VCaP (cell line): Measurements from ENCODE around the gene PRKCZ.

ENCODE experiments used
- H3K27ac ChIP-seq: fragments of 450-650 bp; 2 replicates; pipeline ENCODE4 v1.5.1; 2017
- TF ChIP-seq, protein P1 (sequence below): fragments of 450-650 bp; conservative IDR thresholded peaks from 2 replicates; pipeline ENCODE4 v1.5.1; 2017; ENCODE audit warnings: mild to moderate bottlenecking, moderate library complexity

PRKCZ gene

DNA sequence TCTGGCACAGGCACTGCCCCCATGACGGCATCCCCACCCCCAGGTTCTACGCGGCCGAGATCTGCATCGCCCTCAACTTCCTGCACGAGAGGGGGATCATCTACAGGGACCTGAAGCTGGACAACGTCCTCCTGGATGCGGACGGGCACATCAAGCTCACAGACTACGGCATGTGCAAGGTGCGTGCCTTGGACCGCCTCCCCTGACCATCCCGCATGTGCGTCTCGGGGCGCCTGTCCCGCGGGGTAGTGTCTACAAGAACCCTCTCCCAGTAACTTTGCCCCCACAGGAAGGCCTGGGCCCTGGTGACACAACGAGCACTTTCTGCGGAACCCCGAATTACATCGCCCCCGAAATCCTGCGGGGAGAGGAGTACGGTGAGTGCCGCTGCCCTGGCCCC, 121.8 kb downstream of the PRKCZ start:
- no peak overlapping the region for H3K27ac ChIP-seq
- TF ChIP-seq, protein P1, sequence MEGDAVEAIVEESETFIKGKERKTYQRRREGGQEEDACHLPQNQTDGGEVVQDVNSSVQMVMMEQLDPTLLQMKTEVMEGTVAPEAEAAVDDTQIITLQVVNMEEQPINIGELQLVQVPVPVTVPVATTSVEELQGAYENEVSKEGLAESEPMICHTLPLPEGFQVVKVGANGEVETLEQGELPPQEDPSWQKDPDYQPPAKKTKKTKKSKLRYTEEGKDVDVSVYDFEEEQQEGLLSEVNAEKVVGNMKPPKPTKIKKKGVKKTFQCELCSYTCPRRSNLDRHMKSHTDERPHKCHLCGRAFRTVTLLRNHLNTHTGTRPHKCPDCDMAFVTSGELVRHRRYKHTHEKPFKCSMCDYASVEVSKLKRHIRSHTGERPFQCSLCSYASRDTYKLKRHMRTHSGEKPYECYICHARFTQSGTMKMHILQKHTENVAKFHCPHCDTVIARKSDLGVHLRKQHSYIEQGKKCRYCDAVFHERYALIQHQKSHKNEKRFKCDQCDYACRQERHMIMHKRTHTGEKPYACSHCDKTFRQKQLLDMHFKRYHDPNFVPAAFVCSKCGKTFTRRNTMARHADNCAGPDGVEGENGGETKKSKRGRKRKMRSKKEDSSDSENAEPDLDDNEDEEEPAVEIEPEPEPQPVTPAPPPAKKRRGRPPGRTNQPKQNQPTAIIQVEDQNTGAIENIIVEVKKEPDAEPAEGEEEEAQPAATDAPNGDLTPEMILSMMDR: no peak

DNA sequence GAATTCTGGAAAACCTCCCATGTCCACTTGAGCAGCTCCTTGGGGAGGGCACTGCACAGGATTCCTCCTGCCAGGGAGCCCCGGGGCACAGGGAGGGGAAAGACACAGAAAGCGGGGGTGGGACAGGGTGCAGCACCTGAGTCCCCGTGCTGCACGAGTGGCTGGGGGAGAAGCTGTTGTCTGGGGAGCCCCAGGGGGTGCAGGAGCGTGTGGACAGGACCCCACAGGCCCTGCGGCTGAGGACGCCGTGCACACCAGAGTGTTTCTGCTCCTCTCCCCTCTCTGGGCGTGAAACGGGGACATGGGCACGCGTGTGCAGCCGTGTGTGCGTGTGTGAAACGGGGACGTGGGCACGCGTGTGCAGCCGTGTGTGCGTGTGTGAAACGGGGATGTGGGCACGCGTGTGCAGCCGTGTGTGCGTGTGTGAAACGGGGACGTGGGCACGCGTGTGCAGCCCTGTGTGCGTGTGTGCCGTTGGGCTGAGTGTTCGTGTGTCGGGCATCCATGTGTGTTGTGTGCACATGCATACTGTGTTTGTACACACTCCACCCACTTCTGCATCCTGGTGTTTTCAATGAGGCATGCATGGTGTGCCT, 122.4 kb downstream of the PRKCZ start:
- TF ChIP-seq, protein P1: no peak
- H3K27ac ChIP-seq: no peak overlapping the region

DNA sequence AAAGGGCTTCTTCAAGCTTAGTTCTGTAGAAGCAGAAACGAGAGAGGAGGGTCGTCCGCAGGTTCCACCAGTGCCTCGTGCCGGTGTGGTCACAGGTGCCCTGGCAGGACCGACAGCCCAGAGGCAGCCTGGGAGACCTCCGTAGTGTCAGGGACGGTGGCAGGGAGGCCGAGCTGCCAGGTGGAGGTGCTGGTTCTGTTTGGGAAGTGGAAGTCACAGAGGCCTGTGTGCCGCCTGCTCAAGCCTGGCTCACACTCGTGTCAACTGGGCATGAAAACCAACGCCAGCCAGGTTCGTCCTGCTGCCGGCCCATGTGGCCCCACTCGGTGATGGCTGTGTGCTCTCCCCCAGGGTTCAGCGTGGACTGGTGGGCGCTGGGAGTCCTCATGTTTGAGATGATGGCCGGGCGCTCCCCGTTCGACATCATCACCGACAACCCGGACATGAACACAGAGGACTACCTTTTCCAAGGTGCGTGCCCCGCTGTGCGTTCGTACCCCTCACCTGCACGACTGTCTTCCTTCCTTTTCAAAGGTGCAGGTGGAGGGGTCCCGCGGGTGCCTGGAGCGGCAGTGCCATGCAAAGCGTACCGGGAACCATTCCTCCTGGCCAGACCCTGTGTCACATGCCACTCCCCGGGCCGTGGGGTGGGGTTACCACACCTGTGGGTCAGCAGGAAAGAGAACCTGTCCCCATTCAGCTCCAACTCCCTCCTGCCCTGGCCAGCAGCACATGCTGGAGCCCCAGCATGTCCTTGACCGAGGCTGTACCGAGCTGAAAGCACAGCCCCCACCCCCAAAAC, 123.5 kb downstream of the PRKCZ start:
- H3K27ac ChIP-seq: peak overlapping the region; percentile 76
- TF ChIP-seq, protein P1: no peak

DNA sequence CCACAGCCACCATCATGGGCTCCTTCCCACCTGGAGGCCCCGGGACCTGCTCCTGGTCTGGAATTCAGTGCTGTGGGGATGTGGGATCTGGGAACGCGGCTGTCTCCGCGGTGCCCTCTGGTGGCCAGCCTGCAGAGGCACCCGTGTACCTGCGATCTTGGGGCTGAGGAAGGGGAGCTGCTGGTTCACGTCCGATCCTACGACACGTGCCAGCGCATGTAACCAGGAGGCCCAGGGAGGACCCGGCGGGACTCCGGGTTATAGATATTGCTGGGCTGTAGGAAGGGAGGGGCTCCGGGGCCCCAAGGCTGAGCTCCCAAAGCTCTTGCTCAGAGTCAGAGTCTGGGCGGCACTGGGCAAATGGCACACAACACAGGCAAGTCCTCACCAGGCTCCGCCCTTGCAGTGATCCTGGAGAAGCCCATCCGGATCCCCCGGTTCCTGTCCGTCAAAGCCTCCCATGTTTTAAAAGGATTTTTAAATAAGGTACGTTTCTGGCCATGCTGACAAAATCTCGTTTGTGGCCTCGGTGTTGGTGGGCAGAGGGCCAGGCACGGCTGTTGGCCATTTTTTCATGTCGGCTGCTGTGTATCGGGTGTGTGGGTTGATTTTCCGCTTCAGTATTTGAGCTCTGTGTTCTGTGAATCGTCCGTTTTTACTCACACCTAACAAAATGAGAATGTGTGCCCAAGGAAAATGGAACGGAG, 124.3 kb downstream of the PRKCZ start:
- TF ChIP-seq, protein P1: peak; percentile 98
- H3K27ac ChIP-seq: peak overlapping the region; percentile 76

DNA sequence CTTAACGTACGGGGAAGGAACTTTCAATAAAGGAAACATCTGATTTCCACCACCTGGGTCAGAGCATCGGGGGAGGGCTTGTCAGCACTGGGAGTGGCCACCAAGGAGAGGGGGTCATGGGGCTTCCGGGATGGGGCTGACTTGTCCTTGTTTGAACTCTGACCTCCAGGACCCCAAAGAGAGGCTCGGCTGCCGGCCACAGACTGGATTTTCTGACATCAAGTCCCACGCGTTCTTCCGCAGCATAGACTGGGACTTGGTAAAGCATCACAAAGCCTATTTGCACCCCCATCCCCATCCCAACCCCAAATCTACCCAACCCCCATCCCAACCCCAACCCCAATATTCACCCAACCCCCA, 124.8 kb downstream of the PRKCZ start:
- peak overlapping the region; percentile 76 for H3K27ac ChIP-seq
- TF ChIP-seq, protein P1: no peak

DNA sequence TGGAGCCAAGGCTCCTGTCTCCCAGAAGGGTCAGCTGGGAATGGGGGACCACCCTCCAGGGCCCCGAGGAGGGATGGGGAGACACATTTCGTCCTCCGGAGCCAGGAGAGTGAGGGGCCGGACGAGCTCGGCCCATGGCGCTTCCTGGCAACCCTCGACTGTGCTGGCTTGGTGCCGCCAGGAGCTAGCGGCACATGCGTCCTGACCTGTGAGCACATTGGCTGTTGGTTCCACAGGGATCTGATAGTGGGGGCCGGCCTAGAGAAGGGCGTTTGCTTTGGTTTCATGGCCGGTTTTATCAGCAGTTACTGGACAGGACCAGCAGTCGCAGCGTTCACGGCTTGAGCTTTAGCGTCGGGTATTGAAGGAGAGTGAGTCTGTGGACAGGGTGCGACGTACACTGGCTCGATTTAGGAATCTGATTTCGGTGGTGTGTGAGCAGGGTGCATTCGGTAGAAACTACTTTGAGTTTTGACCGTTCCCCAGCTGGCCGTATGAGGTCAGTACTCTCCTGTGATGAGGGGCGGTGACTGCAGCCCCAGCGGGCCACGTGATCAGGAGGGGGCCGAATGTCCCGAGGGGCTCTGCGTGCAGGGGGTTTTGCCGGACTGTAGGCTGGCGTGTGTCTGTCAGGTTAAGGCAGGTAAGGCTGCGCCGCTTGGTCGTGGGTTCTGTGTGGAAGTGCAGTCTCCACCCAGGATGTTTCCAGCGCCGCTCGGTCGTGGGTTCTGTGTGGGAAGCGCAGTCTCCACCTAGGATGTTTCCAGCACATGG, 125.7 kb downstream of the PRKCZ start:
- TF ChIP-seq, protein P1: no peak
- no peak overlapping the region for H3K27ac ChIP-seq

DNA sequence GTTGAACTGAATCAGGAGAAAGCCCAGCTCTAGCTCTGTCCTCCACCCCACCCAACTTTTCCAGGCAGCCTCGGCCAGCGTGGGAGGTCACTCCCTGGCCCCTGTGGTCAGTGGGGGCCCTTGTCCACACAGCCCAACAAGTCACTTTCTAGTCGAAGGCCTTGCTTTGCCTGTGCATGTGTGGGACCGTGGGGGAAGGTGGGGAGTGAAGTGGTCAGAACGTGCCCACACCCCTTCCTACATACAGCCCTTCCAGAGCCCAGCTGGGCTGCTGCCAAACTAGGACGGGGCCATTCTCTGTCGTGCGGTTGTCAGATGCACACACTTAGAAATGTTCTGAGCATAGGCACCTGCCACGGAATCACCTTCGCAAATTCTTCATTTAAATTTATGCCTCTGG, 126.4 kb downstream of the PRKCZ start:
- H3K27ac ChIP-seq: no peak overlapping the region
- TF ChIP-seq, protein P1: no peak
